ENCODE data around the gene CNTRL.
"Not testable (repeated sequence)": the region's sequence is repeated elsewhere in the genome, so short reads cannot be mapped to it uniquely, and the experiment has no call there.

CNTRL gene

DNA sequence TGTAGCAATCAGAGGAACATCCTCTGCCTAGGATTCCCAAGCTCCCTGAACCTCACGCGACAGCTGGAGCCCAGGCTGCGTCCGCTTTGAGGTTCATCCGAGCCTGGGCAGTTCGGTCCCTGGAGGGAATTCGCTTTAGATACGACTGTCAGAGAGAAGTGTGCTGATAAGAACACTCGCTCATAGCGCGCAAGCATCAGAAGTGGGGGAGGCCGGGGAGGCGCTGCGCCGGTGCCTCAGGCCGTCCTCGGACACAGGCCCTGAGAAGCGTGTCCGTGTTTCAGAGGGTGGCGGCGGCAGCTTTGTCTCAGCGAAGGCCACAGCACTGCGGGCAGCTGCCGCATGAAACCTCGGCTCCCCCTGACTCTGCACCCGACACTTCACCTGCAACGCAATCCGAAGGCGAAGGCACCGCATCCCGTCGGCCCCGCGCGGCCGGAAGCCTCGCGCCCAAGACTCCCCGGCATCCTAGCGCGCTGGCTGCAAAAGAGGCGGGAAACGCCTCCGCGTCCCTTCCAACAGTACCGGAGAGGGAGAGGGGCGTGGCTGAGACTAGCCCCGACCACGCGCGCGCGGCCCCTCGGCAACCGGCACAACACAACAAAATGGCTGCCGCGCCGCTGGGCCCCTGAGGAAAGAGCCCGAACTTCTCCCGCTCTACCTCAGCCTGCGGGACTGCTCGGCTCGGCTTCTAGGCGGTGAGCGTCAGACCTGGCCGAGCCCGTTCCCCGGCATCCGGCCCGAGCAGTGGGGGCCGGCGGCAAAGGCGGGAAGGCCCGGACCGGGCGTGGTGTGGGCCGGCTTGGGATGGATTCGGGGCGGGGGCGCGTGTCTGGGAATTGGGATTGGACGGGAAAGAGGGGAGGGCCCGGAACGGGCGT lies at the start of gene CNTRL:
TSS of gene CNTRL (plus strand) at position 586 of the 881 bp plus-strand sequence. CDS start 13,372 bp downstream, outside the sequence.
- H3K4me3 ChIP-seq (ENCODE audit: low read depth, low read length) = peak within 1 kb of the TSS; percentile 82
- DNase-seq (ENCODE audit: low read depth) = peak; percentile 65
- no peak for TF ChIP-seq CTCF (IDR thresholded peaks at IDR 0.05; ENCODE audit: low read depth, low read length, missing control alignments)

DNA sequence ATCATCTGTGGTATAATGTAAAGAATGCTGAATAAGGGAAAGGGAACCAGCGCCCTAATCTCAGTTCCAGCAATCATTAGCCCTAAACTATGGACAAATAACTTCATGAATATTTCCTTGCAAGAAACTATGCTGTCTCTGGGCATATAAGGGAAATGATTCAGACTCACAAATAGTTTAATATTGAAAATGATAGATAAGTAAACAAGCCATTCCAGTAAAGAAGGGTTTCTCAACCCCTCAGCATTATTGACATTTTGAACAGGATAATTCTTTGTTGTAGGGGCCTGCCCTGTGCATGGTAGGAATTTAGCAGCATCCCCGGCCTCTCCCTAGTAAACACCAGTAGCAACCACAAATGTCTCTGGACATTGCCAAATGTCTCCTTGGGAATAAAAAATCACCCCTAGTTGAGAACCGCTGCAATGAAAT lies 48.5 kb upstream of the CNTRL start:
- H3K4me3 ChIP-seq (ENCODE audit: low read depth, low read length) = no peak overlapping the region
- DNase-seq (ENCODE audit: low read depth) = no peak
- no peak for TF ChIP-seq CTCF (IDR thresholded peaks at IDR 0.05; ENCODE audit: low read depth, low read length, missing control alignments)

DNA sequence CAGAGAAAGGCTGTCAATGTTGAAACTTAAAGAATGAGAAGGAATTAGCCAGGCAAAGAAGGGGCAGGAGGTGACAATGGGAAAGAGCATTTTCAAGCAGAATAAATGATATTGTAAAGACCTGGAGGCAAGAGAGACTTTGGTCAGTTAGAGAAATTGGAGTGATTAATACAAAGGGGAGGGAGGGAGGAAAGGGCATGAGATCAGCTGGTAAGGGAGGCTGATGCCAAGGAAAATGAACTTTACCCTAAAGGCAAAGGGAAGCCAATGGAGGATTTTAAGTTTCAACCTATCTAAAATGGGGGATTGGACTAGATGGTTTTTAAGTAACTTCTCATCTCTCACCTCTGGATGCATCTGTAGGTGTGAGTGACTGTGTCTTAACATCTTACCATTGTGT lies 48.0 kb upstream of the CNTRL start:
- TF ChIP-seq CTCF (IDR thresholded peaks at IDR 0.05; ENCODE audit: low read depth, low read length, missing control alignments) = no peak
- DNase-seq (ENCODE audit: low read depth) = no peak
- H3K4me3 ChIP-seq (ENCODE audit: low read depth, low read length) = no peak overlapping the region

DNA sequence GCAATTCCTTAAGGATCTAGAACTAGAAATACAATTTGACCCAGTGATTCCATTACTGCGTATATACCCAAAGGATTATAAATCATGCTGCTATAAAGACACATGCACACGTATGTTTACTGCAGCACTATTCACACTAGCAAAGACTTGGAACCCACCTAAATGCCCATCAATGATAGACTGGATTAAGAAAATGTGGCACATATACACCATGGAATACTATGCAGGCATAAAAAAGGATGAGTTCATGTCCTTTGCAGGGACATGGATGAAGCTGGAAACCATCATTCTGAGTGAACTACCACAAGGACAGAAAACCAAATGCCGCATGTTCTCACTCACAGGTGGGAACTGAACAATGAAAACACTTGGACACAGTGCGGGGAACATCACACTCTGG lies 46.5 kb upstream of the CNTRL start:
- H3K4me3 ChIP-seq (ENCODE audit: low read depth, low read length); DNase-seq (ENCODE audit: low read depth): not testable (repeated sequence)

DNA sequence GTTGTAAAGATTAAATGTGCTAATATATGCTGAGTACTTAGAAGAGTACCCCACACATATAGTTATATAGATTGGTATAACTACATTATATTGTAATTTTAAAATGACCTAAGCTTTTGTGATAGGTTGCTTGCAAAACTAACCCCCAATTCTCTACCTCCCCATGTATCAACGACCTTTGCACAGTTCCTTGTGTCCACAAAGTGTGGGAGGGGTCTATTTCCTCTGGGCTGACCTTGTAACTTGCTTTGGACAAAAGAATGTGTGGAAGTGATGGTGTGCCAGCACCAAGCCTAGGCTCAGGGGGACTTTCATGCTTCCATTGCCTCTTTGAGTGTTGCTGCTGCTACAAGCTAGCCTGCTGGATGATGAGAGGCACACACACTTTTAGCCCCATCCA lies 45.3 kb upstream of the CNTRL start:
- H3K4me3 ChIP-seq (ENCODE audit: low read depth, low read length) = no peak overlapping the region
- TF ChIP-seq CTCF (IDR thresholded peaks at IDR 0.05; ENCODE audit: low read depth, low read length, missing control alignments) = no peak
- DNase-seq (ENCODE audit: low read depth) = no peak

DNA sequence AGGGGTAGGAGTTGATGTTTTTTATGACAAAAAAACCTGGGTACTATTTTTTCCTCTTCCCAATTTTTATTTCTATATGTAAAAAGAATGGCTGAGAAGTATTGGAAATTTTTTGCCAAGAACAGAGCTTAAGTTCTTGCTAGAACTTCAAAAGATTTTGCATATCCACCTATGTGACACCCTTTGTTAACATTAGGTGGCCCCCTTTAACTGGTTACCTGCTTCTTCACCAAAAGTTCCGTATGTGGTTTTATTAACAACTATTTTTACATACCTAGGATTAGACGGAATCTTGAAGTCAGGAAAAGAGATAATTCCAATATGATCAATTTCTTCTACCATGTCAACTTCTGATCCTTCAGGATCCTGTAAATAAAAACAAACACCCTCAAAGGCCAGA lies 40.2 kb upstream of the CNTRL start:
- TF ChIP-seq CTCF (IDR thresholded peaks at IDR 0.05; ENCODE audit: low read depth, low read length, missing control alignments) = no peak
- no peak for DNase-seq (ENCODE audit: low read depth)
- no peak overlapping the region for H3K4me3 ChIP-seq (ENCODE audit: low read depth, low read length)

DNA sequence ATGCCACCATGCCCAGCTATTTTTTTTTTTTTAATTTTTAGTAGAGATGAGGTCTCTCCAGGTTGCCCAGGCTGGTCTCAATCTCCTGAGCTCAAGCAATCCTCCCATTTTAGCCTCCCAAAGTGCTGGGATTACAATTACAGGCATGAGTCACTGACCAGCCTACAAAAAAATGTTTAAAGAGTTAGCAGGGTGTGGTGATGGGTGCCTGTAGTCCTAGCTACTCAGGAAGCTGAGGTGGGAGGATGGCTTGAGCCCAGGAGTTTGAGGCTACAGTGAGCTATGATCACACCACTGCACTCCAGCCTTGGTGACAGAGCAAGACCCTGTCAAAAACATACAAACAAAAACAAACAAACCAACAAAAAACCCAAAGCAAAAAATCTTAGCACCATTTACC lies 39.0 kb upstream of the CNTRL start:
- not testable (repeated sequence) for H3K4me3 ChIP-seq (ENCODE audit: low read depth, low read length); DNase-seq (ENCODE audit: low read depth)

GRCh38 chr9:121038362-121038761 lies 36.4 kb upstream of the CNTRL start:
- no peak for TF ChIP-seq CTCF (IDR thresholded peaks at IDR 0.05; ENCODE audit: low read depth, low read length, missing control alignments)
- DNase-seq (ENCODE audit: low read depth) = no peak
- H3K4me3 ChIP-seq (ENCODE audit: low read depth, low read length) = no peak overlapping the region
